Keratinocyte (primary cell): ENCODE results near the gene SIGLEC8. TPM values are rescaled to one million over a fixed set of nuclear protein-coding genes. Genes with fewer than 3 reads are reported as not detected.
"Not testable (repeated sequence)": the region's sequence is repeated elsewhere in the genome, so short reads cannot be mapped to it uniquely, and the experiment has no call there.

Experiments used
- DNase-seq: peaks from one replicate; pipeline ENCODE4 v3.0.0-alpha.2; 2011; ENCODE audit warnings: low read depth, missing footprints, low spot score
- FAIRE-seq: peaks from 2 replicates; lab custom pipeline; 2011; peaks lifted over from hg19 to GRCh38; lab: Jason Lieb, UNC
- H2AFZ ChIP-seq: 2 replicates; pipeline ENCODE4 v1.6.0; 2012; ENCODE audit warnings: low read length, control low read depth, inconsistent platforms; ENCODE audit not compliant: control insufficient read depth
- H3K27ac ChIP-seq: 2 replicates; pipeline ENCODE4 v1.5.1; 2011; ENCODE audit warnings: low read length; ENCODE audit not compliant: control insufficient read depth, insufficient read depth
- H3K27me3 ChIP-seq: 3 replicates; pipeline ENCODE4 v1.6.0; 2011; ENCODE audit warnings: low read length; ENCODE audit not compliant: control insufficient read depth, insufficient read depth; ENCODE audit errors: extremely low read depth
- H3K36me3 ChIP-seq, 2 experiments: 2 replicates in 1 of 2; 3 replicates in 1 of 2; pipeline ENCODE4 v1.5.1; 2011; ENCODE audit warnings: low read length in 2 of 2, mild to moderate bottlenecking in 1 of 2; ENCODE audit not compliant: control insufficient read depth in 2 of 2, insufficient read depth in 2 of 2; ENCODE audit errors: extremely low read depth in 1 of 2
- H3K4me1 ChIP-seq: 3 replicates; pipeline ENCODE4 v1.5.1; 2011; ENCODE audit warnings: low read length; ENCODE audit not compliant: control insufficient read depth, insufficient read depth; ENCODE audit errors: extremely low read depth
- H3K4me2 ChIP-seq: 3 replicates; pipeline ENCODE4 v1.6.0; 2011; ENCODE audit warnings: low read depth, low read length; ENCODE audit not compliant: control insufficient read depth, insufficient read depth; ENCODE audit errors: extremely low read depth
- H3K4me3 ChIP-seq, 3 experiments: fragments of 200-600 bp in 1 of 3; sonication (generic) in 1 of 3; 2 replicates in 2 of 3; 3 replicates in 1 of 3; pipeline ENCODE4 v1.5.1; 2011 to 2016; ENCODE audit warnings: low read length in 3 of 3, mild to moderate bottlenecking in 3 of 3, control low read depth in 2 of 3, inconsistent platforms in 1 of 3, low read depth in 1 of 3, mixed read lengths in 1 of 3, mixed run types in 1 of 3, moderate library complexity in 1 of 3; ENCODE audit not compliant: control insufficient read depth in 2 of 3, insufficient read depth in 2 of 3; ENCODE audit errors: extremely low read depth in 1 of 3
- H3K79me2 ChIP-seq: 2 replicates; pipeline ENCODE4 v1.6.0; 2012; ENCODE audit warnings: low read length; ENCODE audit not compliant: control insufficient read depth, insufficient read depth
- H3K9ac ChIP-seq: 3 replicates; pipeline ENCODE4 v1.6.0; 2011; ENCODE audit warnings: low read length; ENCODE audit not compliant: control insufficient read depth, insufficient read depth; ENCODE audit errors: extremely low read depth
- H3K9me1 ChIP-seq: 3 replicates; pipeline ENCODE4 v1.6.0; 2011; ENCODE audit warnings: low read length; ENCODE audit not compliant: control insufficient read depth, insufficient read depth; ENCODE audit errors: extremely low read depth
- H3K9me3 ChIP-seq: 2 replicates; pipeline ENCODE4 v1.5.1; 2012; ENCODE audit warnings: low read depth, low read length; ENCODE audit not compliant: control insufficient read depth
- H4K20me1 ChIP-seq: 3 replicates; pipeline ENCODE4 v1.6.0; 2011; ENCODE audit warnings: low read length; ENCODE audit not compliant: control insufficient read depth, insufficient read depth; ENCODE audit errors: extremely low read depth
- CTCF ChIP-seq, 3 experiments: IDR thresholded peaks in 1 of 3; conservative IDR thresholded peaks in 1 of 3; optimal IDR thresholded peaks in 1 of 3; 2 replicates in 2 of 3; 3 replicates in 1 of 3; pipeline versions ENCODE3 to v1.5.1; 2011; ENCODE audit warnings: low read length in 3 of 3, mild to moderate bottlenecking in 3 of 3, moderate library complexity in 2 of 3, control low read depth in 1 of 3, inconsistent platforms in 1 of 3; ENCODE audit not compliant: insufficient read depth in 2 of 3; ENCODE audit errors: extremely low read depth in 1 of 3
- EZH2 ChIP-seq: IDR thresholded peaks from one replicate; pipeline ENCODE4 v1.6.1; 2012; ENCODE audit warnings: inconsistent platforms, mild to moderate bottlenecking, low read length, moderate library complexity
- dilution Hi-C: fragments of 300-500 bp; cut with MboI; formaldehyde crosslinking; loops from one replicate; pipeline ENCODE4 v1.7.0; 2020; ENCODE audit warnings: low sequenced_read_pairs; ENCODE audit not compliant: extremely low pct_ligation_motif_present
- polyA plus RNA-seq, 5 experiments: library from polyadenylated mRNA; depleted of rRNA in 3 of 5; stranded (reverse) in 3 of 5; stranded (forward) in 1 of 5; unstranded in 1 of 5; fragments of >200 nt; gene quantifications; 1 replicate in 1 of 5; 2 replicates in 3 of 5; 3 replicates in 1 of 5; pipeline versions ENCODE4 v1.2.1 to v1.2.3, GENCODE V29; 2011 to 2012; ENCODE audit warnings: missing spikeins in 2 of 5, low read depth in 1 of 5, low replicate concordance in 1 of 5

SIGLEC8 gene
- polyA plus RNA-seq, 1 donor (not counting 4 experiments of a cell fraction or from before 2014, with no cell fraction given) = not detected

GRCh38 chr19:51421229-51422052, 36.8 kb downstream of the SIGLEC8 start:
- H3K9me3 ChIP-seq = no peaks in the 10 kb centered on the region
- no peak for TF ChIP-seq EZH2
- TF ChIP-seq CTCF (optimal IDR thresholded peaks at IDR 0.05 in 1 of 3, IDR thresholded peaks at IDR 0.05 in 1 of 3, conservative IDR thresholded peaks at IDR 0.05 in 1 of 3; ENCODE audit: extremely low read depth in 1 of 3, insufficient read depth in 2 of 3, low read length in 3 of 3) = no peak
- H3K4me1 ChIP-seq = no peaks in the 10 kb centered on the region
- no peaks in the 10 kb centered on the region for H3K27me3 ChIP-seq
- no peak overlapping the region for H3K4me2 ChIP-seq
- H4K20me1 ChIP-seq = no peaks in the 10 kb centered on the region
- no peak overlapping the region for H2AFZ ChIP-seq
- DNase-seq = no peak
- H3K9ac ChIP-seq = no peak overlapping the region
- H3K79me2 ChIP-seq = no peaks in the 10 kb centered on the region
- H3K9me1 ChIP-seq = no peaks in the 10 kb centered on the region
- no peak for FAIRE-seq
- dilution Hi-C loops = no loop called here
- no peaks in the 10 kb centered on the region for H3K36me3 ChIP-seq
- no peak overlapping the region for H3K4me3 ChIP-seq
- H3K27ac ChIP-seq = no peak overlapping the region

- H3K9me1 ChIP-seq, H3K4me3 ChIP-seq, H3K9ac ChIP-seq, H2AFZ ChIP-seq, dilution Hi-C loops, H3K4me2 ChIP-seq, H3K79me2 ChIP-seq, H3K9me3 ChIP-seq, FAIRE-seq, H3K27ac ChIP-seq, H3K27me3 ChIP-seq, H4K20me1 ChIP-seq, H3K4me1 ChIP-seq, H3K36me3 ChIP-seq, DNase-seq: not testable (repeated sequence)
These were observed 37.7 kb downstream of the SIGLEC8 start for GRCh38 chr19:51420511-51420910.
